ENCODE measurements around the gene STX17.
"Not testable (repeated sequence)": the region's sequence is repeated elsewhere in the genome, so short reads cannot be mapped to it uniquely, and the experiment has no call there.

The STX17 gene

GRCh38 chr9:99973455-99973854 lies 67.0 kb downstream of the STX17 start:
- no peak for DNase-seq

- no peak for DNase-seq
Measured at GRCh38 chr9:99977033-99977792, 70.8 kb downstream of the STX17 start.

GRCh38 chr9:99978221-99978620 lies 71.8 kb downstream of the STX17 start:
- no peak for DNase-seq

GRCh38 chr9:99980598-99980997 lies 74.1 kb downstream of the STX17 start:
- DNase-seq, result no peak

- no peak for DNase-seq
Measured at GRCh38 chr9:99986642-99987041, 80.2 kb downstream of the STX17 start.

GRCh38 chr9:99990508-99990907 lies 84.1 kb downstream of the STX17 start:
- not testable (repeated sequence) for DNase-seq

- no peak for DNase-seq
Measured at GRCh38 chr9:99998266-99998665, 91.8 kb downstream of the STX17 start.

- no peak for DNase-seq
Measured at GRCh38 chr9:99998866-99999265, 92.4 kb downstream of the STX17 start.

- DNase-seq, result no peak
Measured at GRCh38 chr9:99999797-100000196, 93.3 kb downstream of the STX17 start.

- peak; percentile 58 for DNase-seq
Measured at GRCh38 chr9:100011062-100011681, 104.7 kb downstream of the STX17 start.

GRCh38 chr9:100012279-100012678 lies 105.8 kb downstream of the STX17 start:
- no peak for DNase-seq

- no peak for DNase-seq
Measured at GRCh38 chr9:100013573-100013972, 107.1 kb downstream of the STX17 start.

- no peak for DNase-seq
Measured at GRCh38 chr9:100014846-100015245, 108.4 kb downstream of the STX17 start.

GRCh38 chr9:100019541-100019940 lies 113.1 kb downstream of the STX17 start:
- DNase-seq, result no peak

Measured in activated CD4-positive, alpha-beta T cell treated with anti-CD3 and anti-CD28 coated beads, Interleukin-2, amount 50 U/mL, for 16 hours (primary cell).